ENCODE results near the gene VSIR. TPM values are rescaled to one million over a fixed set of nuclear protein-coding genes. Genes with fewer than 3 reads are reported as not detected.

VSIR gene
- total and polyA plus RNA-seq, 9 of the 15 experiments (the other 6 are each of a cell fraction or from before 2014, with no cell fraction given): 0.14 to 20.5 (median 9.3) TPM

DNA sequence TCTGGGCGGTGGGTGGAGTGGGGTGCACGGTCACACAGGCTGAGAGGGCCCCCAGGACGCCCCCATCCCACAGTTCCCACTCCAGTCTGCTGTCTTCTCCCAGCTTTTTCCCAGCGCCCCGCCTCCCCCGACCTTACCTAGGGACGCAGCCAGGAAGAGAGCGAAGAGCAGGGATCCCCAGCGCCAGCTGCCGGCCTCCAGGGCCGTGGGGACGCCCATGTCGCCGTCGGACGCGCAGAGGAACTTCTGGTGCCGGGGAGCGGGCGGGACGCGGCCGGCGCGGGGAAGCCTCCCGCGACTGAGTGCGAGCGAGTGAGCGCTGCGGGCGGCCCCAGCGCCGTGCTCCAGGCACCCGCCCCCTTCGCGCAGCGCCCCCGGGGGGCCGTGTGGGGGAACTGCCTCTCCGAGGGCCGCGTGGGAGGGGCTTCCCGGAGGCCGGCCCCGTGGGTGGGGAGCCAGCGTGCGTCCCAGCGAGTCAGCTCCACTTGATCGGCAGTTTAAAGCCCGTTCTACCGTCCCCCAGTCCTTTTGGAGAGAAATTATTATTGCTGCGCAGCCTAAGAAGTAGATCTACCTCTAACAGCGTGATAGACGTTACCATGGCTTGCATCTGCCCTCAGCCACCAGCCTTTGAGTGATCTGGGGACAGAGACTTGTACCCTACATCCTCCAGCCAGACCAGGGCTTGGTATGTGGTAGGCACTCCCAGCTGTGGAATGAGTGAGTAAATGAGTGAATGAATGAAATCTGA is at the start of gene VSIR (continued):
- TF ChIP-seq ZNF76 (CRISPR knock-in tag; IDR thresholded peaks at IDR 0.05; ENCODE audit: borderline replicate concordance): 0 out of 2 replicates have a peak, but pooled peaks have one; percentile 56
- TF ChIP-seq, protein P1, sequence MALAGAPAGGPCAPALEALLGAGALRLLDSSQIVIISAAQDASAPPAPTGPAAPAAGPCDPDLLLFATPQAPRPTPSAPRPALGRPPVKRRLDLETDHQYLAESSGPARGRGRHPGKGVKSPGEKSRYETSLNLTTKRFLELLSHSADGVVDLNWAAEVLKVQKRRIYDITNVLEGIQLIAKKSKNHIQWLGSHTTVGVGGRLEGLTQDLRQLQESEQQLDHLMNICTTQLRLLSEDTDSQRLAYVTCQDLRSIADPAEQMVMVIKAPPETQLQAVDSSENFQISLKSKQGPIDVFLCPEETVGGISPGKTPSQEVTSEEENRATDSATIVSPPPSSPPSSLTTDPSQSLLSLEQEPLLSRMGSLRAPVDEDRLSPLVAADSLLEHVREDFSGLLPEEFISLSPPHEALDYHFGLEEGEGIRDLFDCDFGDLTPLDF (CRISPR knock-in tag; IDR thresholded peaks at IDR 0.05): peak; percentile 65; the same call in 1 of the 2 replicates
- peak; percentile 38; the same call in 1 of the 2 replicates for TF ChIP-seq NFIC (IDR thresholded peaks at IDR 0.05)
- TF ChIP-seq ZNF695 (CRISPR knock-in tag; IDR thresholded peaks at IDR 0.05): no peak
- peak; percentile 89 for TF ChIP-seq MYC (IDR thresholded peaks at IDR 0.05; ENCODE audit: low read depth, low read length)
- no peak for TF ChIP-seq MYC (CRISPR knock-in tag; IDR thresholded peaks at IDR 0.05; ENCODE audit: borderline replicate concordance, low read depth)
- no peak for TF ChIP-seq ZBED1 (IDR thresholded peaks at IDR 0.05)
- peak; percentile 86 for TF ChIP-seq TGIF2 (CRISPR knock-in tag; IDR thresholded peaks at IDR 0.05)
- peak; percentile 65; the same call in 1 of the 2 replicates for TF ChIP-seq L3MBTL2 (IDR thresholded peaks at IDR 0.05)
- TF ChIP-seq IRF2 (CRISPR knock-in tag; IDR thresholded peaks at IDR 0.05): no peak
- no peak for TF ChIP-seq ZNF584 (CRISPR knock-in tag; IDR thresholded peaks at IDR 0.05; ENCODE audit: low read depth)
- TF ChIP-seq, protein P2, sequence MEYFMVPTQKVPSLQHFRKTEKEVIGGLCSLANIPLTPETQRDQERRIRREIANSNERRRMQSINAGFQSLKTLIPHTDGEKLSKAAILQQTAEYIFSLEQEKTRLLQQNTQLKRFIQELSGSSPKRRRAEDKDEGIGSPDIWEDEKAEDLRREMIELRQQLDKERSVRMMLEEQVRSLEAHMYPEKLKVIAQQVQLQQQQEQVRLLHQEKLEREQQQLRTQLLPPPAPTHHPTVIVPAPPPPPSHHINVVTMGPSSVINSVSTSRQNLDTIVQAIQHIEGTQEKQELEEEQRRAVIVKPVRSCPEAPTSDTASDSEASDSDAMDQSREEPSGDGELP (CRISPR knock-in tag; IDR thresholded peaks at IDR 0.05; ENCODE audit: borderline replicate concordance): peak; percentile 63; the same call in 1 of the 2 replicates
- peak; percentile 56; the same call in 1 of the 2 replicates for TF ChIP-seq HDAC2 (IDR thresholded peaks at IDR 0.05)
- TF ChIP-seq, protein P3, sequence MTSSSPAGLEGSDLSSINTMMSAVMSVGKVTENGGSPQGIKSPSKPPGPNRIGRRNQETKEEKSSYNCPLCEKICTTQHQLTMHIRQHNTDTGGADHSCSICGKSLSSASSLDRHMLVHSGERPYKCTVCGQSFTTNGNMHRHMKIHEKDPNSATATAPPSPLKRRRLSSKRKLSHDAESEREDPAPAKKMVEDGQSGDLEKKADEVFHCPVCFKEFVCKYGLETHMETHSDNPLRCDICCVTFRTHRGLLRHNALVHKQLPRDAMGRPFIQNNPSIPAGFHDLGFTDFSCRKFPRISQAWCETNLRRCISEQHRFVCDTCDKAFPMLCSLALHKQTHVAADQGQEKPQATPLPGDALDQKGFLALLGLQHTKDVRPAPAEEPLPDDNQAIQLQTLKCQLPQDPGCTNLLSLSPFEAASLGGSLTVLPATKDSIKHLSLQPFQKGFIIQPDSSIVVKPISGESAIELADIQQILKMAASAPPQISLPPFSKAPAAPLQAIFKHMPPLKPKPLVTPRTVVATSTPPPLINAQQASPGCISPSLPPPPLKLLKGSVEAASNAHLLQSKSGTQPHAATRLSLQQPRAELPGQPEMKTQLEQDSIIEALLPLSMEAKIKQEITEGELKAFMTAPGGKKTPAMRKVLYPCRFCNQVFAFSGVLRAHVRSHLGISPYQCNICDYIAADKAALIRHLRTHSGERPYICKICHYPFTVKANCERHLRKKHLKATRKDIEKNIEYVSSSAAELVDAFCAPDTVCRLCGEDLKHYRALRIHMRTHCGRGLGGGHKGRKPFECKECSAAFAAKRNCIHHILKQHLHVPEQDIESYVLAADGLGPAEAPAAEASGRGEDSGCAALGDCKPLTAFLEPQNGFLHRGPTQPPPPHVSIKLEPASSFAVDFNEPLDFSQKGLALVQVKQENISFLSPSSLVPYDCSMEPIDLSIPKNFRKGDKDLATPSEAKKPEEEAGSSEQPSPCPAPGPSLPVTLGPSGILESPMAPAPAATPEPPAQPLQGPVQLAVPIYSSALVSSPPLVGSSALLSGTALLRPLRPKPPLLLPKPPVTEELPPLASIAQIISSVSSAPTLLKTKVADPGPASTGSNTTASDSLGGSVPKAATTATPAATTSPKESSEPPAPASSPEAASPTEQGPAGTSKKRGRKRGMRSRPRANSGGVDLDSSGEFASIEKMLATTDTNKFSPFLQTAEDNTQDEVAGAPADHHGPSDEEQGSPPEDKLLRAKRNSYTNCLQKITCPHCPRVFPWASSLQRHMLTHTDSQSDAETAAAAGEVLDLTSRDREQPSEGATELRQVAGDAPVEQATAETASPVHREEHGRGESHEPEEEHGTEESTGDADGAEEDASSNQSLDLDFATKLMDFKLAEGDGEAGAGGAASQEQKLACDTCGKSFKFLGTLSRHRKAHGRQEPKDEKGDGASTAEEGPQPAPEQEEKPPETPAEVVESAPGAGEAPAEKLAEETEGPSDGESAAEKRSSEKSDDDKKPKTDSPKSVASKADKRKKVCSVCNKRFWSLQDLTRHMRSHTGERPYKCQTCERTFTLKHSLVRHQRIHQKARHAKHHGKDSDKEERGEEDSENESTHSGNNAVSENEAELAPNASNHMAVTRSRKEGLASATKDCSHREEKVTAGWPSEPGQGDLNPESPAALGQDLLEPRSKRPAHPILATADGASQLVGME (CRISPR knock-in tag; IDR thresholded peaks at IDR 0.05): peak; percentile 73; the same call in 1 of the 2 replicates
- peak; percentile 12; the same call in 1 of the 2 replicates for TF ChIP-seq ZNF12 (CRISPR knock-in tag; IDR thresholded peaks at IDR 0.05)
- TF ChIP-seq CXXC5 (CRISPR knock-in tag; IDR thresholded peaks at IDR 0.05): peak; percentile 96
- peak; percentile 72 for TF ChIP-seq POLR2A (conservative IDR thresholded peaks at IDR 0.05)
- peak; percentile 64 for TF ChIP-seq SAP30 (IDR thresholded peaks at IDR 0.05; ENCODE audit: borderline replicate concordance, insufficient read depth, low read depth, low read length, poor library complexity, severe bottlenecking)
- no peak for TF ChIP-seq NR2F6 (CRISPR knock-in tag; IDR thresholded peaks at IDR 0.05)
- TF ChIP-seq KHSRP (IDR thresholded peaks at IDR 0.05): no peak
- peak; percentile 67; the same call in 1 of the 2 replicates for TF ChIP-seq LCOR (CRISPR knock-in tag; IDR thresholded peaks at IDR 0.05)
- peak; percentile 92 for TF ChIP-seq ZNF263 (CRISPR knock-in tag; IDR thresholded peaks at IDR 0.05; ENCODE audit: borderline replicate concordance)
